Activated T-helper 1 cell treated with anti-CD3 and anti-CD28 coated beads, Interleukin-12 subunit alpha, Interleukin-12 subunit beta, Interleukin-2, Interleukin-4 antibody, amounts not matched to agents 30 ng/mL and 10 ng/mL and 1 ng/mL, durations not matched to agents 14 hours and 24 hours and 36 hours (primary cell): ENCODE measurements around the gene MMP23B. TPM values are rescaled to one million over a fixed set of nuclear protein-coding genes. Genes with fewer than 3 reads are reported as not detected.
"Not testable (repeated sequence)": the region's sequence is repeated elsewhere in the genome, so short reads cannot be mapped to it uniquely, and the experiment has no call there.

Experiments
- DNase-seq: peaks from one replicate; pipeline ENCODE4 v3.0.0; 2021; ENCODE audit warnings: low spot score
- H3K27ac Mint-ChIP-seq: one replicate; pipeline ENCODE4 v1.8.0; 2021; ENCODE audit warnings: mild to moderate bottlenecking, mixed read lengths
- H3K27me3 Mint-ChIP-seq: one replicate; pipeline ENCODE4 v1.8.0; 2022; ENCODE audit warnings: mild to moderate bottlenecking, moderate library complexity, mixed read lengths; ENCODE audit not compliant: insufficient read depth
- H3K36me3 Mint-ChIP-seq: one replicate; pipeline ENCODE4 v1.8.0; 2021; ENCODE audit warnings: low read depth, mixed read lengths
- H3K4me1 Mint-ChIP-seq: one replicate; pipeline ENCODE4 v1.8.0; 2021; ENCODE audit warnings: low read depth, mixed read lengths
- H3K4me3 Mint-ChIP-seq: one replicate; pipeline ENCODE4 v1.8.0; 2021; ENCODE audit warnings: mild to moderate bottlenecking, moderate library complexity, mixed read lengths
- H3K9me3 Mint-ChIP-seq: one replicate; pipeline ENCODE4 v1.8.0; 2021; ENCODE audit warnings: mixed read lengths
- intact Hi-C: fragments of 100-400 bp; cut with micrococcal nuclease; formaldehyde crosslinking; loops from one replicate; pipeline ENCODE4 v1.15.1; 2024
- total RNA-seq: library from RNA; stranded (reverse); gene quantifications from 2 replicates; pipeline ENCODE4 v1.2.3, GENCODE V29; 2022

MMP23B gene
- 0.49 and 0.93 TPM in 2 replicates for total RNA-seq

- peaks cover 2% of the 10 kb centered on the region for H3K36me3 Mint-ChIP-seq
- no peaks in the 10 kb centered on the region for H3K9me3 Mint-ChIP-seq
- H3K27me3 Mint-ChIP-seq = peaks cover 4% of the 10 kb centered on the region
- peak within 1 kb of the TSS; percentile 30 for H3K4me3 Mint-ChIP-seq
- DNase-seq = no peak
- no peak within 1 kb of the TSS for H3K27ac Mint-ChIP-seq
- no peaks in the 10 kb centered on the region for H3K4me1 Mint-ChIP-seq
- intact Hi-C loops = loop anchor here (2.0 kb wide), 2 partner anchors 17 to 27 kb away; partner anchors contain the start of genes CDK11B and MIB2
Measured at GRCh38 chr1:1631782-1632420, at the start of gene MMP23B. MMP23B (plus strand) TSS chr1:1632173; CDS start chr1:1632219, 46 bp downstream.

DNA sequence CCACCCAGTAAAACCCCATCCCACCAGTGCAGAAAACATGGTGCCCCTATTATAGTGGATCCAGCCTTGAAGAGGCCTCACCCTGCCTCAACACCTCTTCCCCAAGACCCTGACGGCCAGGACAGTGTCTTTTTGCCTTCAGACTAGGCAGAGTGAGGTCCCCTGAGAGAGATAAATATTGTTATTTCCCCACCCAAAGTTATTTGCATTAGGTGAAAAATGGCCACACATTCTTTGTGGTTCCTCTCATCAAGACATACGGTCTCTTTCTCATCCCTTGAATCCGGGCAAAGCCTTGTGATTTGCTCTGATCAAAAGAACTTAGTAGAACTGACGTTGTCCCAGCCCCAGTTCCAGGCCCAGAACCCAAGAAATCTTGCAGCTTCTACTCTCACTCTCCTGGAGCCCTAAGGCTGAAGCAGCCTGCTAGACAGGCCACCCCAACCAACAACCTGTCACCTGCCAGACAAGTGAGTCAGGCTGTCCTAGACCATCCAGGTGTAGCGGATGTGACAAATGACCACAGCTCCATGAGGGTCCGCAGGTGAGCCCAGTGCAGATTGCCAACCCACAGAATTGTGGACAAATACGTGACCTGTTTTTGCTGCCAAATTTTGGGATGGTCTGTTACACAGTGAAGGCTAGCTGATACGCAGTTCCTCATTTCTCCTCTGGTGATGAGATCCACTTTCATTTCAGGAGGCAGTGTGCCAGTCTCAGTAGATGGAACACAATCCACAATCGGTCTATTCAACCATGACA lies 49.2 kb upstream of the MMP23B start:
- no peak overlapping the region for H3K4me3 Mint-ChIP-seq
- no peak for DNase-seq
- H3K27me3 Mint-ChIP-seq = peaks cover 12% of the 10 kb centered on the region
- H3K27ac Mint-ChIP-seq = no peak overlapping the region
- no peaks in the 10 kb centered on the region for H3K36me3 Mint-ChIP-seq
- intact Hi-C loops = no loop called here
- peaks cover 6% of the 10 kb centered on the region for H3K4me1 Mint-ChIP-seq
- H3K9me3 Mint-ChIP-seq = no peaks in the 10 kb centered on the region

DNA sequence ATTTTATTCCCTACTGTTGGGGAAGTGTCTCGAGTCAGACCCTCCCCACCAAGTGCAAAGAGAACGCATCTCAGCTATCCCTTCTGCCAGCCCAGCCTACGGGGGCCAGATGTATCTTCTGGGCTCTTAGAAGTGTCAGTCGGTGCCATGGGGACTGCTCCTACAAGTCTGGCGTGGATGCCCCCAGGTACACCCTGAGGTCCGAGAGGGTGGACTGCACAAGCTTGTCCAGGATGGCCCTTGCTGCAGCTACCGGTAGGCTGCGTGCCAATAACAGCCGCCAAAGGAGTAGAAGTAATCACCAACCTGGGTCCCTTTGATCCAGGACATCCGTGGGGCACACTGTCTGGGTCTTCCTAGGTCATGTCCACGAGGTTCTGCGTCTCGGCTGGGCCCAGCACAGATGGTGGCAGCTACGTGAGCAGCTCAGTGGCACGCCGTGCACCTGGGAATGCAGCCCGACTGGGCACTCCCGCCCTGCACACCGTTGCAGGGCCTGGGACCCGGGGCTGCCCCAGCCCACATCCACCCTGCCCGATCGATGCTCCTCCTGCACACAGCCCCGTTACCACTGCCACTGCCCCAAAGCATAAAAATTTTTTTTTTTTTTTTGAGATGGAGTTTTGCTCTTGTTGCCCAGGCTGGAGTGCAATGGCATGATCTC lies 48.5 kb upstream of the MMP23B start:
- H3K4me3 Mint-ChIP-seq = no peak overlapping the region
- no peak overlapping the region for H3K27ac Mint-ChIP-seq
- no peaks in the 10 kb centered on the region for H3K36me3 Mint-ChIP-seq
- intact Hi-C loops = no loop called here
- no peak for DNase-seq
- no peaks in the 10 kb centered on the region for H3K9me3 Mint-ChIP-seq
- peaks cover 12% of the 10 kb centered on the region for H3K27me3 Mint-ChIP-seq
- peaks cover 6% of the 10 kb centered on the region for H3K4me1 Mint-ChIP-seq

GRCh38 chr1:1591452-1591851 lies 40.5 kb upstream of the MMP23B start:
- DNase-seq = no peak
- intact Hi-C loops = no loop called here
- Mint-ChIP-seq H3K27ac (no peak overlapping the region), H3K27me3 (no peaks in the 10 kb centered on the region), H3K4me3 (no peak overlapping the region), H3K4me1 (no peaks in the 10 kb centered on the region), H3K9me3 (no peaks in the 10 kb centered on the region), H3K36me3 (no peaks in the 10 kb centered on the region)

GRCh38 chr1:1593834-1594601 lies 38.0 kb upstream of the MMP23B start:
- Mint-ChIP-seq H3K36me3 (no peaks in the 10 kb centered on the region), H3K27ac (no peak overlapping the region), H3K4me1 (no peaks in the 10 kb centered on the region), H3K27me3 (peaks cover 3% of the 10 kb centered on the region), H3K4me3 (no peak overlapping the region), H3K9me3 (no peaks in the 10 kb centered on the region)
- intact Hi-C loops = no loop called here
- no peak for DNase-seq

DNA sequence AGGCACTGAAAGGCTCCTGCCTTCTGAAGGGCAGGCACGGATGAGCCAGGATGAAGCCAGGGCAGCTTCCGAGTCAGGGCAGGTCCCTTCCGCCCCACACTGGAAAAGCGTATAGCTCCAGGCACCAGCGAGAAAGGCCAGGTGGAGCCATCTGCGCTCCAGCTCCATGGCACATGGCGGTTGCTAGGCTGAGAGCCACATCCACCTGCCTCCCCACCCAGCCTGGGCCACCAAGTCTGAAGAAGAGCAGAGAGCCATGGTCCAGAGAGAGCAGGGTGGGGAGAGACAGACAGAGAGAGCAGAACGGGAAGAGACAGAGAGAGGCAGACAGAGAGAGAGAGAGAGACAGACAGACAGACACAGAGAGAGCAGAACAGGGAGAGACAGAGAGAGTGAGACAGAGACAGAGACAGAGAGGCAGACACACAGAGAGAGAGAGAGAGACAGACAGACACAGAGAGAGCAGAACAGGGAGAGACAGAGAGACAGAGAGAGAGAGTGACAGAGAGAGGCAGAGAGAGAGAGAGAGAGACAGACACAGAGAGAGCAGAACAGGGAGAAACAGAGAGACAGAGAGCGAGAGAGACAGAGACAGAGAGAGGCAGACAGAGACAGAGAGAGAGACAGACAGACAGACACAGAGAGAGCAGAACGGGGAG lies 37.2 kb upstream of the MMP23B start:
- no peak overlapping the region for H3K4me3 Mint-ChIP-seq
- peaks cover 3% of the 10 kb centered on the region for H3K27me3 Mint-ChIP-seq
- no peaks in the 10 kb centered on the region for H3K4me1 Mint-ChIP-seq
- H3K27ac Mint-ChIP-seq = no peak overlapping the region
- no peaks in the 10 kb centered on the region for H3K36me3 Mint-ChIP-seq
- intact Hi-C loops = no loop called here
- no peak for DNase-seq
- no peaks in the 10 kb centered on the region for H3K9me3 Mint-ChIP-seq

DNA sequence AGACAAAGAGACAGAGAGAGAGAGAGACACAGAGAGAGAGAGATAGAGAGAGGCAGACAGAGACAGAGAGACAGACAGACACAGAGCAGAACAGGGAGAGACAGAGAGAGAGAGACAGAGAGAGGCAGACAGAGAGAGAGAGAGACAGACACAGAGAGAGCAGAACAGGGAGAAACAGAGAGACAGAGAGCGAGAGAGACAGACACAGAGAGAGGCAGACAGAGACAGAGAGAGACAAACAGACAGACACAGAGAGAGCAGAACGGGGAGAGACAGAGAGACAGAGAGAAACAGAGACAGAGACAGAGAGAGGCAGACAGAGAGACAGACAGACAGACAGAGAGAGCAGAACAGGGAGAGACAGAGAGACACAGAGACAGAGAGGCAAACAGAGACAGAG lies 36.6 kb upstream of the MMP23B start:
- DNase-seq, intact Hi-C loops, H3K36me3 Mint-ChIP-seq, H3K4me1 Mint-ChIP-seq, H3K27ac Mint-ChIP-seq, H3K9me3 Mint-ChIP-seq, H3K27me3 Mint-ChIP-seq, H3K4me3 Mint-ChIP-seq: not testable (repeated sequence)

DNA sequence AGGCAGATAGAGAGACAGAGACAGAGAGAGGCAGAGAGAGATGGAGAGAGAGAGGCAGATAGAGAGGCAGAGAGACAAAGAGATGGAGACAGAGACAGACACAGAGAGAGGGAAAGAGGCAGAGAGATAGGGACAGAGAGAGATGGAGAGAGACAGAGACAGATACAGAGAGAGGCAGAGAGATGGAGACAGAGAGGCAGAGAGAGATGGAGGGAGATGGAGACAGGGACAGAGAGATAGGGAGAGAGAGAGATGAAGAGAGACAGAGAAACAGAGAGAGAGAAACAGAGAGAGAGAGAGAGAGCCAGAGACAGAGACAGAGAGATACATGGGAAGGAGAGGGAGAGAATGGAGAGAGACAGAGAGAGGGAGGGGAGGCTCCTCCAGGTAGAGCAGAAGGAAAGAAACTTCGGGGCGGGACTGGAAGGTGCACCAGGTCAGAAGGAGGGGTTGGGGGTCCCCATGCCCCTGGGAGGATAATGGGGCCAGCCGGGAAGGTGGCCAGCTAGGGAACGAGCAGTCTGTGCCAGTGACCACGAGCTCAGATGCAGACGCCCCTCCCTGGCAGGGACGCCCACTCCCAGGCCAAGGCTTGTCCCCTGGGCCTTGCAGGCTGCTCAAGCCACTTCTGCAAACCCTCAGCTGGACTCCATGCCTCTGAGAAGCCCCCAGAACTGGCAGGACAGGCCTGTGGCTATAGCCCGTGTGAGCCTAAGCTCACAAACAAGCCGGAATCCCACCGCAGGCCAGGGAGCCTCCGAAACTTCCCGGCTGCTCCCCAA lies 35.3 kb upstream of the MMP23B start:
- no peak for DNase-seq
- intact Hi-C loops = no loop called here
- peaks cover 3% of the 10 kb centered on the region for H3K27me3 Mint-ChIP-seq
- no peaks in the 10 kb centered on the region for H3K36me3 Mint-ChIP-seq
- H3K9me3 Mint-ChIP-seq = no peaks in the 10 kb centered on the region
- H3K27ac Mint-ChIP-seq = no peak overlapping the region
- H3K4me3 Mint-ChIP-seq = no peak overlapping the region
- no peaks in the 10 kb centered on the region for H3K4me1 Mint-ChIP-seq

DNA sequence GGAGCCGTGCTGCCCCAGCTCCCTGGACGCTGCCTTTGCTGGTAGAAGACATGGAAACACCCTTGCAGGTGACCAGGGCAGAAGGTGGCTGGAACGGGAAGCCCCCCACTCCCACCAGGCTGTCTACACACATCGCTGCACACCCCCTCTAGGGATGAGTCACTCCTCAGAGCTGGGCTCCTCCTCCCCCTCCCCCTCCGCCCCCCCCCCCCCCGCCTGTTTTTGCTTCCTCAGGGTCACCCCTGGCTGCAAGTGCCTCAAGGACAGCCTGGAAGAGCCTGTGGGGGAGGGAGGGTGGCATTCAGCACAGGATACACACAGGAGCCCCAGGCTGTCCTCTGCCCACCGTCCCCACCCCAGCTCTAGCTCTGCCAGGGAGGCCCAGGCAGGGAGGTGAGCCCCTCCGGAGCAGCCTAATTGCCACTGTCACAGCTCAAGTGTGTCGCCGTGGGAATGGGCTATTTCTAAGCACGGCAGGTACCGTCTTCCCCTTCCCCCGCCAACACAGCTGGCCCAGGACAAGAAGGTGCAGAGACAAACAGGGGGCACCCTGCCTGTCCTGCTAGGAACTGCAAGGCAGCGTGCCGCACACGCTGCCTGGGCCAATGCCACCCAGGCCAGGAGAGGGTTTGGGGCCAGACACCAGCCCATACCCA lies 34.6 kb upstream of the MMP23B start:
- H3K4me3 Mint-ChIP-seq = peak overlapping the region; percentile 59
- H3K4me1 Mint-ChIP-seq = no peaks in the 10 kb centered on the region
- no peaks in the 10 kb centered on the region for H3K36me3 Mint-ChIP-seq
- peaks cover 3% of the 10 kb centered on the region for H3K27me3 Mint-ChIP-seq
- intact Hi-C loops = no loop called here
- no peak for DNase-seq
- no peaks in the 10 kb centered on the region for H3K9me3 Mint-ChIP-seq
- no peak overlapping the region for H3K27ac Mint-ChIP-seq

GRCh38 chr1:1598051-1598719 lies 33.8 kb upstream of the MMP23B start:
- Mint-ChIP-seq H3K27me3 (peaks cover 3% of the 10 kb centered on the region), H3K4me1 (no peaks in the 10 kb centered on the region), H3K9me3 (no peaks in the 10 kb centered on the region), H3K36me3 (no peaks in the 10 kb centered on the region), H3K4me3 (peak overlapping the region; percentile 82), H3K27ac (no peak overlapping the region)
- intact Hi-C loops = no loop called here
- DNase-seq = no peak

DNA sequence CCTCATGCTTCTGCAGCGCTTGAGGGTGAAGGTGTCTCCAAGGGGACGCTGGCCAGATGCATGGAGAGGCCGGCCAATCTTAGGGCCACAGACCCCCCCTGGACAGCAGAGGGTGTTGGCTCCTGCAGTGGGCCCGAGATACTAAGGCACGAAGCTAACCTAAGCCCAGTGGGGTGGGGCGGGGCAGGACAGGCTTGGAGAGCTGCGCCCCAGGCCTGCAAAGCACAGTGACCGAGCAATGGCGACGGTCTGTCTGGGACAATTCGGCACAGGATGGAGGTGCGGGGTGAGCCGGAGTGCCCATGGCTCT lies 33.3 kb upstream of the MMP23B start:
- Mint-ChIP-seq H3K4me1 (no peaks in the 10 kb centered on the region), H3K27me3 (peaks cover 3% of the 10 kb centered on the region), H3K36me3 (no peaks in the 10 kb centered on the region), H3K4me3 (peak overlapping the region; percentile 82), H3K27ac (peak overlapping the region; percentile 40), H3K9me3 (no peaks in the 10 kb centered on the region)
- no peak for DNase-seq
- intact Hi-C loops = no loop called here
